GM13977 (cell line): ENCODE results near the gene CHD5.
"Not testable (repeated sequence)": the region's sequence is repeated elsewhere in the genome, so short reads cannot be mapped to it uniquely, and the experiment has no call there.

Source experiments
- DNase-seq: peaks from one replicate; pipeline ENCODE4 v3.0.0; 2012; ENCODE audit warnings: low spot score
- in situ Hi-C: fragments of 300-500 bp; cut with MboI; formaldehyde crosslinking; loops from one replicate; pipeline ENCODE4 v1.12.0; 2022; ENCODE audit warnings: low sequenced_read_pairs, low pct_unique_long_range_greater_than_20kb, mixed read lengths, inconsistent platforms; ENCODE audit not compliant: unreplicated experiment
- TF ChIP-seq, protein P1 (sequence below): IDR thresholded peaks from 2 replicates; pipeline ENCODE4 v1.5.1; 2012; ENCODE audit warnings: mild to moderate bottlenecking, control low read depth; ENCODE audit not compliant: insufficient read depth; ENCODE audit errors: extremely low read depth, missing control alignments

The CHD5 gene

GRCh38 chr1:6069573-6069972 lies 110.5 kb downstream of the CHD5 start:
- TF ChIP-seq, protein P1, sequence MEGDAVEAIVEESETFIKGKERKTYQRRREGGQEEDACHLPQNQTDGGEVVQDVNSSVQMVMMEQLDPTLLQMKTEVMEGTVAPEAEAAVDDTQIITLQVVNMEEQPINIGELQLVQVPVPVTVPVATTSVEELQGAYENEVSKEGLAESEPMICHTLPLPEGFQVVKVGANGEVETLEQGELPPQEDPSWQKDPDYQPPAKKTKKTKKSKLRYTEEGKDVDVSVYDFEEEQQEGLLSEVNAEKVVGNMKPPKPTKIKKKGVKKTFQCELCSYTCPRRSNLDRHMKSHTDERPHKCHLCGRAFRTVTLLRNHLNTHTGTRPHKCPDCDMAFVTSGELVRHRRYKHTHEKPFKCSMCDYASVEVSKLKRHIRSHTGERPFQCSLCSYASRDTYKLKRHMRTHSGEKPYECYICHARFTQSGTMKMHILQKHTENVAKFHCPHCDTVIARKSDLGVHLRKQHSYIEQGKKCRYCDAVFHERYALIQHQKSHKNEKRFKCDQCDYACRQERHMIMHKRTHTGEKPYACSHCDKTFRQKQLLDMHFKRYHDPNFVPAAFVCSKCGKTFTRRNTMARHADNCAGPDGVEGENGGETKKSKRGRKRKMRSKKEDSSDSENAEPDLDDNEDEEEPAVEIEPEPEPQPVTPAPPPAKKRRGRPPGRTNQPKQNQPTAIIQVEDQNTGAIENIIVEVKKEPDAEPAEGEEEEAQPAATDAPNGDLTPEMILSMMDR, result no peak
- in situ Hi-C loops, result no loop called here
- no peak for DNase-seq

DNA sequence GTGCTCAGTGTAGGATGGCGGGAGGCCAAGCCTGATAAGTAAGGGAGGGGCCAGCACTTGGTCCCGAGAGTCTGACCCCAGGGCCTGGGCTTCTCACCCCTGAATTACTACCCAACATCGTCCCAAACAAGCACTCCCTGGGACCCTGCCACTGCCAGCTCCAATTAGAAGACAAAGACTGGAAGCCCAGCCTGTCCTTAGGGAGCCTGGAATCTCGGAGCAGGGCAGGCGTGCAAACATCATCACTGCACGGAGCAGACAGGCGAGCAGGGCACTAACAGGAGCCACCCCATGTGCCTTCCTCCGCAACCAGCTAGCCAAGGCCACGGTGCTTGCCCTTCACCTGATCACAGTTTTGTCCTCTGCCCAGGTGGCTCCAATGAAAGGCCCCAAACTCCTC lies 111.2 kb downstream of the CHD5 start:
- TF ChIP-seq, protein P1, result no peak
- no peak for DNase-seq
- in situ Hi-C loops, result no loop called here

GRCh38 chr1:6068073-6068472 lies 112.0 kb downstream of the CHD5 start:
- in situ Hi-C loops, result no loop called here
- TF ChIP-seq, protein P1, result no peak
- DNase-seq, result no peak

DNA sequence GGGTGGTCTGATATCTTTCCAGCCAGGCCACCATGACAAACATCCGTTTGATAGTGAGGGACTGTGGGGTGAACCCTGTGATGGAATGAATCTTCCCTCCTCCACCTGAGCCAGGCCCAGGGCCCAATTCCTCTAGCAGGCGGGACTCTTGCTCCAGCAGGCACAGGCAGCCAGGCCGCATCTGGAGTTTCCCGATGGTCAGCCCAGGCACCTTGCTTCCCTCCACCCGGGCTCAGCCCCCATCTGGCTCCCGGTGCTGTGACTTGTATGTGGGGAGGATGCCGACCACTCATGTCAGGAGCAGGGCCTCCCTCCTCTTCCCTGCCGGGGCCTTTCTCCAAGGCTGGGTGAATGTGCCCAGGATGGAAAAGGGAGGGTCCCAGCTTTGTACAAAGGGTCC lies 113.4 kb downstream of the CHD5 start:
- TF ChIP-seq, protein P1, result no peak
- no peak for DNase-seq
- in situ Hi-C loops, result no loop called here

- no peak for DNase-seq
- TF ChIP-seq, protein P1, result no peak
Observed at GRCh38 chr1:6065093-6065858, 114.8 kb downstream of the CHD5 start.

GRCh38 chr1:6063532-6064053 lies 116.5 kb downstream of the CHD5 start:
- in situ Hi-C loops, DNase-seq: not testable (repeated sequence)

More at GRCh38 chr1:6065093-6065858, 114.8 kb downstream of the CHD5 start:
- in situ Hi-C loops, result no loop called here

DNA sequence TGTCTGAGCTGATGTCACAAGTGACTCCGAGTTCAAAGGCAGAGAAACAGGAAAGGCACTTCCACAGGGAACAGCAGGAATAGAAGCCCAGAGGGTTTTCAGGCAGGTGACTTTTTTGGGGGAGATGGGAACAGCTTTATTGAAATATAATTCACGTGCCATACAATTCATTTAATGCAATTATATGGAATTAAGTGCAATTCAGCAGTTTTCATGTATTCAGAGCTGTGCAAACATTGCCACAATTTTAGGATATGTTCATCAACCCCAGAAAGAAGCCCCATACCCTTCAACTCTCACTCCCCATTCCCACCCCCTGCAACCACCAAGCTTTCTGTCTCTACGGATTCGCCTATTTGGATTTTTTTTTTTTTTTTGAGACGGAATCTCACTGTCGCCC lies 117.5 kb downstream of the CHD5 start:
- in situ Hi-C loops, result no loop called here
- no peak for DNase-seq
- TF ChIP-seq, protein P1, result no peak
